Fibroblast of pulmonary artery (primary cell): ENCODE results near the gene BMP8A.
"Not testable (repeated sequence)": the region's sequence is repeated elsewhere in the genome, so short reads cannot be mapped to it uniquely, and the experiment has no call there.

Experiments used
- DNase-seq: peaks from one replicate; pipeline ENCODE4 v3.0.0-alpha.2; 2010; ENCODE audit warnings: low read depth
- H3K4me3 ChIP-seq: replicated peaks from 2 replicates; pipeline ENCODE4 v1.5.1; 2011; ENCODE audit warnings: low read depth, mild to moderate bottlenecking, control low read depth, low read length, moderate library complexity
- CTCF ChIP-seq: IDR thresholded peaks from 2 replicates; pipeline ENCODE4 v1.5.1; 2011; ENCODE audit warnings: mild to moderate bottlenecking, control low read depth, low read length, inconsistent platforms; ENCODE audit errors: missing control alignments

The BMP8A gene

GRCh38 chr1:39452540-39452939, 38.9 kb upstream of the BMP8A start:
- H3K4me3 ChIP-seq, result no peak overlapping the region
- no peak for DNase-seq
- TF ChIP-seq CTCF, result no peak

- H3K4me3 ChIP-seq, result no peak overlapping the region
- DNase-seq, result peak; percentile 87
- TF ChIP-seq CTCF, result no peak
These were observed 37.8 kb upstream of the BMP8A start for GRCh38 chr1:39453603-39454002.

GRCh38 chr1:39458991-39459390, 32.4 kb upstream of the BMP8A start:
- H3K4me3 ChIP-seq, result no peak overlapping the region
- no peak for DNase-seq
- TF ChIP-seq CTCF, result no peak

GRCh38 chr1:39462074-39462473, 29.4 kb upstream of the BMP8A start:
- TF ChIP-seq CTCF, result no peak
- no peak overlapping the region for H3K4me3 ChIP-seq
- no peak for DNase-seq

GRCh38 chr1:39466413-39467107, 24.9 kb upstream of the BMP8A start:
- no peak for TF ChIP-seq CTCF
- no peak for DNase-seq
- no peak overlapping the region for H3K4me3 ChIP-seq

GRCh38 chr1:39467108-39467720, 24.2 kb upstream of the BMP8A start:
- H3K4me3 ChIP-seq, result not testable (repeated sequence)

GRCh38 chr1:39469150-39469549, 22.3 kb upstream of the BMP8A start:
- TF ChIP-seq CTCF, result no peak
- DNase-seq, result no peak
- H3K4me3 ChIP-seq, result no peak overlapping the region

More at GRCh38 chr1:39467108-39467720, 24.2 kb upstream of the BMP8A start:
- not testable (repeated sequence) for DNase-seq
